Upper lobe of left lung (tissue), 4 donors: Measurements from ENCODE around the gene CST7.

Experiments used
- CTCF ChIP-seq, 6 experiments: fragments of 450-650 bp in 4 of 6; fragments of 200-600 bp in 2 of 6; sonication (generic) in 2 of 6; IDR thresholded peaks; one replicate each; pipeline ENCODE4 v1.5.1; 2016 to 2019; ENCODE audit warnings: antibody characterized with exemption in 6 of 6
- POLR2A ChIP-seq, 4 donors: fragments of 450-650 bp; IDR thresholded peaks; one replicate each; pipeline ENCODE4 v1.5.1; 2016 to 2017; ENCODE audit warnings: antibody characterized with exemption in 4 of 4, mild to moderate bottlenecking in 2 of 4
- POLR2AphosphoS5 ChIP-seq, 2 donors: sonication (generic); formaldehyde crosslinking; IDR thresholded peaks; one replicate each; pipeline ENCODE4 v1.5.1; 2017; ENCODE audit warnings: antibody characterized with exemption in 2 of 2

- TF ChIP-seq CTCF (IDR thresholded peaks at IDR 0.05) (no peak), POLR2A (IDR thresholded peaks at IDR 0.05) (no peak), POLR2AphosphoS5 (IDR thresholded peaks at IDR 0.05) (peak in 1 of 2 donors; percentile 26)
These were observed 36.0 kb downstream of the CST7 start for GRCh38 chr20:24984961-24985640.
